Measurements from ENCODE around the gene ZBTB39.

GRCh38 chr12:57006809-57007475 lies 596 bp upstream of the ZBTB39 start:
- TF ChIP-seq EZH2 (IDR thresholded peaks at IDR 0.05; ENCODE audit: insufficient read depth, poor library complexity, severe bottlenecking) (no peak), EZH2phosphoT487 (IDR thresholded peaks at IDR 0.05; ENCODE audit: insufficient read depth, low read depth) (no peak)

All from GM23248 (cell line).